Tibial nerve (tissue), 3 donors: ENCODE data around the gene GSTA3.

ENCODE experiments used
- CTCF ChIP-seq, 5 experiments: fragments of 200-600 bp in 3 of 5; fragments of 450-650 bp in 2 of 5; sonication (generic) in 3 of 5; IDR thresholded peaks; one replicate each; pipeline ENCODE4 v1.5.1; 2016 to 2019; ENCODE audit warnings: antibody characterized with exemption in 5 of 5, mild to moderate bottlenecking in 3 of 5, moderate library complexity in 2 of 5
- POLR2A ChIP-seq, 2 donors: fragments of 450-650 bp; IDR thresholded peaks; one replicate each; pipeline ENCODE4 v1.6.1; 2017; ENCODE audit warnings: antibody characterized with exemption in 2 of 2, mild to moderate bottlenecking in 2 of 2, moderate library complexity in 2 of 2

- TF ChIP-seq CTCF (IDR thresholded peaks at IDR 0.05): no peak
- no peak for TF ChIP-seq POLR2A (IDR thresholded peaks at IDR 0.05)
Measured at GRCh38 chr6:52937908-52938307, 28.4 kb upstream of the GSTA3 start.
